PFSK-1 (cell line): ENCODE results near the gene ERGIC2.

ENCODE experiments used
- FOXP2 ChIP-seq: optimal IDR thresholded peaks from 2 replicates; pipeline ENCODE3; 2011; ENCODE audit warnings: borderline replicate concordance, control low read depth, inconsistent platforms; ENCODE audit not compliant: insufficient read depth; ENCODE audit errors: extremely low read length, extremely low read depth
- POLR2AphosphoS5 ChIP-seq: IDR thresholded peaks from 2 replicates; pipeline ENCODE4 v1.6.1; 2012; ENCODE audit warnings: low read depth, mild to moderate bottlenecking, control low read depth, low read length, moderate library complexity
- REST ChIP-seq, 2 experiments: IDR thresholded peaks; 2 replicates each; pipeline versions ENCODE4 v1.6.1 to v1.8.0; 2011 to 2012; ENCODE audit warnings: low read depth in 2 of 2, low read length in 2 of 2, control low read depth in 1 of 2, inconsistent platforms in 1 of 2, mild to moderate bottlenecking in 1 of 2, moderate library complexity in 1 of 2; ENCODE audit not compliant: insufficient read depth in 1 of 2
- SIN3A ChIP-seq: IDR thresholded peaks from 2 replicates; pipeline ENCODE4 v1.6.1; 2012; ENCODE audit warnings: mild to moderate bottlenecking, low read length, moderate library complexity, borderline replicate concordance; ENCODE audit not compliant: insufficient read depth
- TAF1 ChIP-seq: IDR thresholded peaks from 2 replicates; pipeline ENCODE4 v1.6.1; 2012; ENCODE audit warnings: low read length, control low read depth, borderline replicate concordance; ENCODE audit not compliant: insufficient read depth

The ERGIC2 gene

GRCh38 chr12:29405561-29405960, 24.6 kb upstream of the ERGIC2 start:
- TF ChIP-seq SIN3A (no peak), REST (IDR thresholded peaks at IDR 0.05; ENCODE audit: insufficient read depth in 1 of 2, low read depth in 2 of 2, low read length in 2 of 2) (no peak), TAF1 (no peak), POLR2AphosphoS5 (no peak), FOXP2 (no peak)

GRCh38 chr12:29403991-29404390, 23.0 kb upstream of the ERGIC2 start:
- TF ChIP-seq TAF1 = no peak
- TF ChIP-seq POLR2AphosphoS5 = no peak
- no peak for TF ChIP-seq SIN3A
- TF ChIP-seq REST (IDR thresholded peaks at IDR 0.05; ENCODE audit: insufficient read depth in 1 of 2, low read depth in 2 of 2, low read length in 2 of 2) = no peak
- TF ChIP-seq FOXP2 = no peak

GRCh38 chr12:29402437-29402836, 21.5 kb upstream of the ERGIC2 start:
- TF ChIP-seq FOXP2 (no peak), POLR2AphosphoS5 (no peak), TAF1 (no peak), REST (IDR thresholded peaks at IDR 0.05; ENCODE audit: insufficient read depth in 1 of 2, low read depth in 2 of 2, low read length in 2 of 2) (no peak), SIN3A (no peak)

- TF ChIP-seq FOXP2 (no peak), TAF1 (no peak), POLR2AphosphoS5 (no peak), REST (IDR thresholded peaks at IDR 0.05; ENCODE audit: insufficient read depth in 1 of 2, low read depth in 2 of 2, low read length in 2 of 2) (no peak), SIN3A (no peak)
Observed at GRCh38 chr12:29398495-29398894, 17.5 kb upstream of the ERGIC2 start.

GRCh38 chr12:29396774-29397173, 15.8 kb upstream of the ERGIC2 start:
- TF ChIP-seq TAF1 (no peak), FOXP2 (no peak), REST (IDR thresholded peaks at IDR 0.05; ENCODE audit: insufficient read depth in 1 of 2, low read depth in 2 of 2, low read length in 2 of 2) (no peak), POLR2AphosphoS5 (no peak), SIN3A (no peak)
